Stimulated activated effector memory CD8-positive, alpha-beta T cell treated with anti-CD3 and anti-CD28 coated beads, Interleukin-12 subunit alpha, Interleukin-12 subunit beta, amount 100 ng/mL, for 72 hours (primary cell): ENCODE measurements around the gene NTN1.
A peak's percentile ranks its signal among the peaks of the same experiment; 100 is the strongest.

Experiments used
- ATAC-seq: fragments of 150-1000 bp; cut with Tn5 transposase; 2 replicates; pipeline ENCODE4 v1.10.0; 2021
- DNase-seq, 2 donors: peaks; one replicate each; pipeline ENCODE4 v3.0.0; 2021 to 2022; ENCODE audit warnings: low spot score in 2 of 2
- H3K27ac Mint-ChIP-seq: one replicate; pipeline ENCODE4 v1.8.0; 2022; ENCODE audit warnings: mild to moderate bottlenecking, mixed read lengths
- H3K36me3 Mint-ChIP-seq: one replicate; pipeline ENCODE4 v1.8.0; 2022; ENCODE audit warnings: mild to moderate bottlenecking, mixed read lengths
- H3K4me1 Mint-ChIP-seq: one replicate; pipeline ENCODE4 v1.8.0; 2022; ENCODE audit warnings: mixed read lengths
- H3K4me3 Mint-ChIP-seq: one replicate; pipeline ENCODE4 v1.8.0; 2022; ENCODE audit warnings: mild to moderate bottlenecking, mixed read lengths
- H3K9me3 Mint-ChIP-seq: one replicate; pipeline ENCODE4 v1.8.0; 2022; ENCODE audit warnings: mixed read lengths

Gene NTN1

GRCh38 chr17:9206410-9206703 is 185.0 kb downstream of the NTN1 start:
- ATAC-seq: no peak
- no peaks in the 10 kb centered on the region for H3K9me3 Mint-ChIP-seq
- peaks cover 6% of the 10 kb centered on the region for H3K4me1 Mint-ChIP-seq
- no peaks in the 10 kb centered on the region for H3K36me3 Mint-ChIP-seq
- H3K4me3 Mint-ChIP-seq: no peak overlapping the region
- no peak overlapping the region for H3K27ac Mint-ChIP-seq
- no peak for DNase-seq

GRCh38 chr17:9206741-9207332 is 185.5 kb downstream of the NTN1 start:
- Mint-ChIP-seq H3K4me1 (peaks cover 6% of the 10 kb centered on the region), H3K27ac (no peak overlapping the region), H3K36me3 (no peaks in the 10 kb centered on the region), H3K9me3 (no peaks in the 10 kb centered on the region), H3K4me3 (no peak overlapping the region)
- DNase-seq (no peak), ATAC-seq (no peak)

GRCh38 chr17:9208381-9209105 is 187.2 kb downstream of the NTN1 start:
- Mint-ChIP-seq H3K9me3 (no peaks in the 10 kb centered on the region), H3K4me1 (no peaks in the 10 kb centered on the region), H3K4me3 (no peak overlapping the region), H3K36me3 (no peaks in the 10 kb centered on the region), H3K27ac (no peak overlapping the region)
- DNase-seq (no peak), ATAC-seq (no peak)

- Mint-ChIP-seq H3K27ac (no peak overlapping the region), H3K36me3 (no peaks in the 10 kb centered on the region), H3K4me3 (no peak overlapping the region), H3K9me3 (no peaks in the 10 kb centered on the region), H3K4me1 (no peaks in the 10 kb centered on the region)
- ATAC-seq (no peak), DNase-seq (no peak)
These were observed 188.0 kb downstream of the NTN1 start for GRCh38 chr17:9209347-9209746.

GRCh38 chr17:9209781-9210370 is 188.6 kb downstream of the NTN1 start:
- Mint-ChIP-seq H3K4me3 (no peak overlapping the region), H3K9me3 (no peaks in the 10 kb centered on the region), H3K36me3 (no peaks in the 10 kb centered on the region), H3K27ac (no peak overlapping the region), H3K4me1 (no peaks in the 10 kb centered on the region)
- DNase-seq (no peak), ATAC-seq (no peak)

- no peaks in the 10 kb centered on the region for H3K36me3 Mint-ChIP-seq
- H3K9me3 Mint-ChIP-seq: peaks cover 11% of the 10 kb centered on the region
- no peak overlapping the region for H3K4me3 Mint-ChIP-seq
- H3K27ac Mint-ChIP-seq: no peak overlapping the region
- no peak for ATAC-seq
- H3K4me1 Mint-ChIP-seq: no peaks in the 10 kb centered on the region
- DNase-seq: no peak
These were observed 189.9 kb downstream of the NTN1 start for GRCh38 chr17:9211133-9211765.

GRCh38 chr17:9212376-9213302 is 191.3 kb downstream of the NTN1 start:
- H3K27ac Mint-ChIP-seq: no peak overlapping the region
- peak; percentile 21 for ATAC-seq
- DNase-seq: no peak
- H3K36me3 Mint-ChIP-seq: no peaks in the 10 kb centered on the region
- peaks cover 16% of the 10 kb centered on the region for H3K9me3 Mint-ChIP-seq
- no peak overlapping the region for H3K4me3 Mint-ChIP-seq
- no peaks in the 10 kb centered on the region for H3K4me1 Mint-ChIP-seq

GRCh38 chr17:9213303-9213640 is 192.0 kb downstream of the NTN1 start:
- ATAC-seq (no peak), DNase-seq (no peak)
- no peaks in the 10 kb centered on the region for H3K4me1 Mint-ChIP-seq
- peaks cover 16% of the 10 kb centered on the region for H3K9me3 Mint-ChIP-seq
- no peaks in the 10 kb centered on the region for H3K36me3 Mint-ChIP-seq
- no peak overlapping the region for H3K4me3 Mint-ChIP-seq
- H3K27ac Mint-ChIP-seq: no peak overlapping the region

- H3K9me3 Mint-ChIP-seq: peaks cover 16% of the 10 kb centered on the region
- H3K4me1 Mint-ChIP-seq: no peaks in the 10 kb centered on the region
- no peak for DNase-seq
- ATAC-seq: no peak
- H3K36me3 Mint-ChIP-seq: no peaks in the 10 kb centered on the region
- no peak overlapping the region for H3K4me3 Mint-ChIP-seq
- H3K27ac Mint-ChIP-seq: no peak overlapping the region
These were observed 194.2 kb downstream of the NTN1 start for GRCh38 chr17:9215465-9215864.

GRCh38 chr17:9217151-9218056 is 196.1 kb downstream of the NTN1 start:
- Mint-ChIP-seq H3K4me3 (no peak overlapping the region), H3K4me1 (no peaks in the 10 kb centered on the region), H3K36me3 (no peaks in the 10 kb centered on the region), H3K27ac (no peak overlapping the region), H3K9me3 (peaks cover 16% of the 10 kb centered on the region)
- ATAC-seq (no peak), DNase-seq (no peak)

GRCh38 chr17:9218064-9218635 is 196.8 kb downstream of the NTN1 start:
- ATAC-seq: no peak
- DNase-seq: no peak
- Mint-ChIP-seq H3K9me3 (peaks cover 16% of the 10 kb centered on the region), H3K27ac (no peak overlapping the region), H3K4me1 (no peaks in the 10 kb centered on the region), H3K4me3 (no peak overlapping the region), H3K36me3 (no peaks in the 10 kb centered on the region)

GRCh38 chr17:9218911-9219310 is 197.6 kb downstream of the NTN1 start:
- Mint-ChIP-seq H3K27ac (no peak overlapping the region), H3K4me1 (no peaks in the 10 kb centered on the region), H3K4me3 (no peak overlapping the region), H3K9me3 (peaks cover 16% of the 10 kb centered on the region), H3K36me3 (no peaks in the 10 kb centered on the region)
- no peak for ATAC-seq
- DNase-seq: no peak

- H3K27ac Mint-ChIP-seq: no peak overlapping the region
- DNase-seq: no peak
- no peaks in the 10 kb centered on the region for H3K4me1 Mint-ChIP-seq
- H3K4me3 Mint-ChIP-seq: no peak overlapping the region
- no peaks in the 10 kb centered on the region for H3K36me3 Mint-ChIP-seq
- no peak for ATAC-seq
- peaks cover 16% of the 10 kb centered on the region for H3K9me3 Mint-ChIP-seq
These were observed 198.5 kb downstream of the NTN1 start for GRCh38 chr17:9219631-9220397.
